HG03139 (cell line): ENCODE data around the gene RHBDL3.
"Not testable (repeated sequence)": the region's sequence is repeated elsewhere in the genome, so short reads cannot be mapped to it uniquely, and the experiment has no call there.

Experiments
- ATAC-seq: cut with Tn5 transposase; IDR thresholded peaks from one replicate; pipeline ENCODE4 v1.9.1; 2021; ENCODE audit not compliant: unreplicated experiment

The RHBDL3 gene

DNA sequence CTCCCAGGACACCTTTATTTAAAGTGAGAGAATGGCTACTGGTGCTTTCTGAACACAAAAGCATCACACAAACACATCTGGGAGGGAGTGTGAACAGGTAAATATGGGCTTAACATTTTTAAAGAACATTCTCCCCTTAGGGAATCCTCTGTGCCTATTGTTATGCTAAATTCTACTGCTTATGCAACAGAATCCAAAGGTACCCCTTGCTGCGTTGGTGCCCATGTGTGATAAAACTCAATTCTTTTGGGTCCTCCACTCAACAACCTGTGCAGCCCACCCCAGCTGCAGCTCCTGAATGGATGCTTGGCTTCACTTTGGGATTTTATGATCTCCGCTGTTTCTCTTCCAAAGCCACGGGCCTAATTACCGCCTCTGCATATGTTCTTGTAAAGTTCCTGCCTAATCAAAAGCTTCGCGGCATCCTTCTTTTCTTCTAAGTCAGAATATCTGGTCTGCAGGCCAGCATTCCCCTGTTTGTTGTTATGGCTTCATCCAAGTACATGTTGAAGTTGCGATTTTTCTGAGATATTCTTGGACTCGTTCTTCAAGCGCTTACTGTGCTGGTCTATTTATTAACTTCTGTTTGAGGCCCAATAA, 23.9 kb downstream of the RHBDL3 start:
- no peak for ATAC-seq

DNA sequence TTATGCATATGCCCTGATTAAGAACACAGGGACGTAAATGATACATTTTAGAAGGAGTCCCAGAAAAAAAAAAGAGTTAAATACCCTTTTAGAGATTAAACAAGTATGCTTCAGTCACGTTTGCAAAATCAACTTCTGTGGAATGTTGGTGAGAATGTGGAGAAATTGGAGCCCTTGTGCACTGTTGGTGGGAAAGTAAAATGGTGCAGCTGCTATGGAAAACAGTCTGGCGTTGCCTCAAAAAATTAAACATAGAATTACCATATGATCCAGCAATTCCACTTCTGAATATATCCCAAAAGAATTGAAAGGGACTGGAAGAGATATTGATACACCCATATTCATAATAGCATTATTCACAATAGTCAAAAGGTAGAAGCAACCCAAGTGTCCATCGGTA, 26.5 kb downstream of the RHBDL3 start:
- no peak for ATAC-seq

DNA sequence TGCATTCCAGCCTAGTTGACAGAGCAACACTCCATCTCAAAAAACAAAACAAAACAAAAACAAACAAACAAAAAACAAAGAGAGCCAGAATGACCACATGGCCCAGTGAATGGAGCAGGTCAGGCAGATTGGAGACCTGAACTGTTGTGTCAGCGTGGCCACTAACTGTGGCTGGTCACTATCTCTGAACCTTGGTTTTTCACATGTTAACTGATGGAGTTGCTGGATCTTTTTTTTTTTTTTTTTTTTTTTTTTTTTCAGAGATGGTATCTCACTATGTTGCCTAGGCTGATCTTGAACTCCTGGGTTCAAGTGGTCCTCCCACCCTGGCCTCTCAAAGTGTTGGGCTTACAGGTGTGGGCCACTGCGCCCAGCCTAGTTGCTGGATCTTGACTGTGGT, 31.8 kb downstream of the RHBDL3 start:
- no peak for ATAC-seq

GRCh38 chr17:32297860-32298259, 32.2 kb downstream of the RHBDL3 start:
- no peak for ATAC-seq

- ATAC-seq = no peak
These were observed 32.7 kb downstream of the RHBDL3 start for GRCh38 chr17:32298298-32298697.

DNA sequence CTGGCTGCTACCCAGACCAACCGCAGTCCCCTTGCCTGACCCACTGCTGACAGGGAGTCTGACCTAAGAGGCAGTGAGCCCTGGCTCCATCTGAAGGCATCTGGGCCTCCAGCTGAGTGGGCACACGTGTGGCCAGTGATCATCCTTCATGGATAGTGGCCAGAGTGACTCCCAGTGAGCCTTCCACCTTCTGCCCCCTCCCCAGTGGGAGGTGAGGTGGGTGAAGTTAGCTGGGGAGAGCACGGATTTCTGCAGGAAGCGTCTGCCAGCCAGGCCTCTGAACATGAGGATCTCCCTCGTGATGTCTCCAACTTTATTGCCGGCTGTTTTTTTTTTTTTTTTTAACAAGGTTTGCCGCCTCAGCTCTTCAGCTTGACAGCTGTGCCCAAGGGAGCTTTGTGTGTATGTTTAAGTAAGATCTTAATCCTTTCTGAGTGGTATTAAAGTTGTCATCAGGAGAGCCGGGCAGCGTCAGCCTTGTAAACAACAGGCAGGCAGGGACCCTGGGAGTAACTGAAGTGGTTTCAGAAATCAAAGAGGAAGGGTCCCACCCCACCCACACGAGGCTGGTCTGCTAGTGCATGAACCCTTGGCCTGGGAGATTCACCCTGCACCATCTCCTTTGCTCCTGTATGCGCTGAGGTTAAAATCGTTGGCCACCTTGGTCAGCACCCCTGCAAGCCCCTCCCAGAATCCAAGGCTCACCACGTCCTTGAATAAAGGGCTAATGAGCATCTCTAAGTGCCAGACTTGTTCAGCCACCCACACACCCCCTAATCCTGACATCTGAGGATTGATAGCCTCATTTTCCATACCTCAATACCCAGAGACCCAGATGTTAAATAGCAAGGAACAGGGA, 33.3 kb downstream of the RHBDL3 start:
- no peak for ATAC-seq

- no peak for ATAC-seq
These were observed 34.0 kb downstream of the RHBDL3 start for GRCh38 chr17:32299580-32300164.

DNA sequence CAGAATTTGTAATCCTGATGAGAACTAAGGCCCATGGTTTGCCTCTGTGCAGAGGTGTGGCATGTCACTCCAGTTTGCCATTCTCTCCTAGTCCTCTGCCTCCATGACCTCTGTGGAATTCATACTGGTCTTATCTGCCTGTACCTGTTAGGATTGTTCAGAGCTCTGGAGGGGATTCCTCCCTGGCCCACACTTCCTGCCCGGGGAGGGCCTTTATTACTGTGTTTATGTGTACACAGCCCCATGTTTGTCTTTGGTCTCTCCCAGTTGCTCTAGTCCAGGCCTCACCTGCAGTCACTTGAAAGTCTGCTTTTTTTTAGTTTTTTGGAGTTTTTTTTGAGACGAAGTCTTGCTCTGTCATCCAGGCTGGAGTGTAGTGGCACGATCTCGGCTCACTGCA, 36.4 kb downstream of the RHBDL3 start:
- ATAC-seq = no peak

GRCh38 chr17:32302860-32303649, 37.4 kb downstream of the RHBDL3 start:
- ATAC-seq = no peak

GRCh38 chr17:32303781-32304288, 38.2 kb downstream of the RHBDL3 start:
- no peak for ATAC-seq

- no peak for ATAC-seq
These were observed 39.4 kb downstream of the RHBDL3 start for GRCh38 chr17:32305049-32305448.

DNA sequence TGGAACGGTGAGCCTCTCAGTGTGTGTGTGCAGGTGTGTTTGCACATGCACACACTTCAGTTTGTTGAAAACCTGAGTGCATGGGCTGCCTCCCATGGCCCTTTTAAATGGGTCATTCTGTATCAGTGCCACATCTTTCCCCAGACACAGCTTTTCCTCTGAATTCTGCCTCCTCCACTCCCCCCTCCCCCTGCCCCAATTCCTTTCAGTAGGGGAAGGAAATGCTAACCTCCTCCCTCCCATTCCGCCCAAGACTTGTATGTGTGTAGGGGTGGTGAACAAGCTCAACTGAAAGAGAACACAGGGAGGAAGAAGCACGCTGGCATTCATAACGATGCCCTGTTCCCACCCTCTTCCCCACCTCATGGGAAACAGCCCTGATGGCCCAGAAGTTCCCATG, 42.0 kb downstream of the RHBDL3 start:
- no peak for ATAC-seq

DNA sequence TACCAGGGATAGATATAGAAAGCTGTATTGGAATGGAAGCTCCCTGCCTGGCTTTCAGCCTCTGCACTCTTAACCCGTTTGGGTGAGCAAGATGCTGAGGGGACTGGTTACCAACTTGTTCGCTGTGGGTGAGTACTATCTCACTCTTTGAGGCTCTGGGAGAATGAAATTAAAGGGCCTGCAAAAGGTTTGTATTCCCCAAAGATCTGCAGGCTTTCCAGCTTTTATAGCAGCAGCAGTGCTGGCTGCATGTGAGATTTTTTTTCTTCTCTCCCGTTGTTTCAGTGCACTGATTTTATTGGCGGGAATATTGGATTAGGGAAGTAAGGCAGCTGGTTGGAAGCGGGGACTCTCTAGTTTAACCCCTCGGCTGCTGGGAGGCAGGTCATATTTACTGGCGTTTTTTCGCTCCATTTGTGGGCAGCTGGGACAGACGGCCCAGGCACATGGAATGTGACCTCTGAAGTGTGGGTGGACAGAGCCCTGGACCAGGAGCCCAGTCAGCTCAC, 45.5 kb downstream of the RHBDL3 start:
- no peak for ATAC-seq

GRCh38 chr17:32314636-32315035, 49.0 kb downstream of the RHBDL3 start:
- no peak for ATAC-seq

GRCh38 chr17:32315171-32315570, 49.5 kb downstream of the RHBDL3 start:
- no peak for ATAC-seq

DNA sequence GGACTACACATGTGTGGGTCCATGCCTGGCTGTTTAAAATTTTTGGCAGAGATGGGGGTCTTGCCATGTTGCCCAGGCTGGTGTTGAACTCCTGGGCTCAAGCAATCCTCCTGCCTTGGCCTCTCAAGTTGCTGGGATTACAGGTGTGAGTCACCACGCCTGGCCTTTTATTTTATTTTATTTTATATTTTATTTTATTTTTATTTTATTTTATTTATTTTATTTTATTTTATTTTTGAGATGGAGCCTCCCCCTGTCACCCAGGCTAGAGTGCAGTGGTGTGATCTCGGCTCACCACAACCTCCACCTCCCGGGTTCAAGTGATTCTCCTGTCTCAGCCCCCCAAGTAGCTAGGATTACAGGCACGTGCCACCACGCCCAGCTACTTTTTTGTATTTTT, 51.0 kb downstream of the RHBDL3 start:
- not testable (repeated sequence) for ATAC-seq

- ATAC-seq = no peak
These were observed 51.7 kb downstream of the RHBDL3 start for GRCh38 chr17:32317353-32317752.

GRCh38 chr17:32318071-32318470, 52.4 kb downstream of the RHBDL3 start:
- no peak for ATAC-seq

DNA sequence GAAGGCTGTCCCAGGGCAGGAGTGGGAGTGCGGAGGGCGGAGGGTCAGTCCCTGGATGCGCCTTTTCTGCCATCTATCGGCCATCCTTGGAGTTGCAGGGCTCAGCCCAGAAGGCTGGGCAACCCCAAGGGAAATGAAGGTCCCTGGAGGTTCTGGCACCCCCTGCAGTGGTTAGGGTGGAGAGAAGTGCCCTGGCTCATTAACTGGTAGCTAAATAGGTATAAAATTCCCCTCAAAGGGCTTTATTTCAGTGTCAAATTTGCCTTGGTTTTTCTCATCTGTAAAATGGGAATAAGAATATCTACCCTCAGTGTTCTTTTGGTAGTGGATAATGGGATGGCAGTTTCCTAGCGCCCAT, 53.9 kb downstream of the RHBDL3 start:
- ATAC-seq = no peak

- ATAC-seq = not testable (repeated sequence)
These were observed 54.4 kb downstream of the RHBDL3 start for GRCh38 chr17:32320080-32320479.

DNA sequence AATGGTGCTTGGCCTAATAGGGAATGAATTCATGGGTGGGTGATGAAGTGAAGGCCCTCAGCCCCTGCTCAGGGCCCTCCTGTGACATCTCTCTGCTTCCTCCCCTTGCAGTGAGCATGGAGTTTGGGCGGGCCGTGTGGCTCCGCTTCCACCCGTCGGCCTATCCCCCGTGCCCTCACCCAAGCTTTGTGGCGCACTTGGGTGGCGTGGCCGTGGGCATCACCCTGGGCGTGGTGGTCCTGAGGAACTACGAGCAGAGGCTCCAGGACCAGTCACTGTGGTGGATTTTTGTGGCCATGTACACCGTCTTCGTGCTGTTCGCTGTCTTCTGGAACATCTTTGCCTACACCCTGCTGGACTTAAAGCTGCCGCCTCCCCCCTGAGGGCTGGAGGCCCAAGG, 55.2 kb downstream of the RHBDL3 start:
- no peak for ATAC-seq
